ENCODE data around the gene CFDP1. TPM values are rescaled to one million over a fixed set of nuclear protein-coding genes. Genes with fewer than 3 reads are reported as not detected.

Gene CFDP1
- total and polyA plus RNA-seq, 8 donors: 25.8 to 126 (median 60.7) TPM; not detected in 1

- Histone ChIP-seq H3K27ac (peak overlapping the region; percentile 89 to 96 (median 95)), H3K27me3 (peaks cover 0 to 37% (median 7%) of the 10 kb centered on the region in 3 donors), H3K36me3 (no peaks in the 10 kb centered on the region), H3K4me1 (peaks cover 38 to 64% (median 61%) of the 10 kb centered on the region in 4 donors), H3K9me3 (no peaks in the 10 kb centered on the region), H3K4me3 (peak overlapping the region; percentile 71 to 98 (median 95))
- TF ChIP-seq CTCF (IDR thresholded peaks at IDR 0.05) (no peak), POLR2AphosphoS5 (IDR thresholded peaks at IDR 0.05) (peak in 2 of 3 donors; percentile 53), EP300 (IDR thresholded peaks at IDR 0.05) (no peak), POLR2A (IDR thresholded peaks at IDR 0.05) (no peak)
- intact Hi-C loops (cut with DNase I; ENCODE audit: low total_unique reads): no loop called here
- WGBS, 5 donors: 10 to 40% (median 16%) methylated on average over 18 to 62 of the region's 62 CpGs
- DNase-seq: peak; percentile 89 to 92
These were observed 167.2 kb downstream of the CFDP1 start for GRCh38 chr16:75265911-75266701.

GRCh38 chr16:75264999-75265910 is 168.0 kb downstream of the CFDP1 start:
- H3K27ac ChIP-seq: peak overlapping the region; percentile 89 to 96 (median 95)
- H3K4me1 ChIP-seq: peaks cover 38 to 70% (median 65%) of the 10 kb centered on the region in 4 donors
- H3K4me3 ChIP-seq: peak overlapping the region; percentile 71 to 98 (median 95)
- H3K36me3 ChIP-seq: no peaks in the 10 kb centered on the region
- TF ChIP-seq EP300 (IDR thresholded peaks at IDR 0.05): no peak
- no peak for TF ChIP-seq CTCF (IDR thresholded peaks at IDR 0.05)
- TF ChIP-seq POLR2A (IDR thresholded peaks at IDR 0.05): no peak
- no peak for TF ChIP-seq POLR2AphosphoS5 (IDR thresholded peaks at IDR 0.05)
- intact Hi-C loops (cut with DNase I; ENCODE audit: low total_unique reads): no loop called here
- H3K9me3 ChIP-seq: no peaks in the 10 kb centered on the region
- peaks cover 0 to 37% (median 7%) of the 10 kb centered on the region in 3 donors for H3K27me3 ChIP-seq
- DNase-seq: peak; percentile 68 to 82
- 0 to 5% (median 2%) methylated on average over 10 to 74 of the region's 74 CpGs for WGBS, 5 donors

GRCh38 chr16:75264457-75264998 is 168.8 kb downstream of the CFDP1 start:
- H3K4me3 ChIP-seq: peak overlapping the region; percentile 71 to 98 (median 95)
- H3K36me3 ChIP-seq: no peaks in the 10 kb centered on the region
- intact Hi-C loops (cut with DNase I; ENCODE audit: low total_unique reads): no loop called here
- 6 to 31% (median 22%) methylated on average over 6 to 14 of the region's 14 CpGs for WGBS, 5 donors
- peak overlapping the region; percentile 89 to 96 (median 95) for H3K27ac ChIP-seq
- no peaks in the 10 kb centered on the region for H3K9me3 ChIP-seq
- peak in 1 of 2 donors; percentile 85 for DNase-seq
- peaks cover 38 to 70% (median 65%) of the 10 kb centered on the region in 4 donors for H3K4me1 ChIP-seq
- no peak for TF ChIP-seq POLR2AphosphoS5 (IDR thresholded peaks at IDR 0.05)
- TF ChIP-seq CTCF (IDR thresholded peaks at IDR 0.05): no peak
- H3K27me3 ChIP-seq: peaks cover 0 to 37% (median 7%) of the 10 kb centered on the region in 3 donors

- 13 to 42% (median 35%) methylated on average over 4 to 8 of the region's 8 CpGs for WGBS, 5 donors
- intact Hi-C loops (cut with DNase I; ENCODE audit: low total_unique reads): no loop called here
- Histone ChIP-seq H3K27ac (peak overlapping the region; percentile 89 to 96 (median 95)), H3K4me1 (peaks cover 38 to 72% (median 67%) of the 10 kb centered on the region in 4 donors), H3K27me3 (peaks cover 0 to 37% (median 7%) of the 10 kb centered on the region in 3 donors), H3K36me3 (no peaks in the 10 kb centered on the region), H3K4me3 (peak overlapping the region; percentile 71 to 98 (median 95)), H3K9me3 (no peaks in the 10 kb centered on the region)
- peak in 1 of 2 donors; percentile 44 for DNase-seq
- no peak for TF ChIP-seq CTCF (IDR thresholded peaks at IDR 0.05)
- no peak for TF ChIP-seq POLR2AphosphoS5 (IDR thresholded peaks at IDR 0.05)
- TF ChIP-seq EP300 (IDR thresholded peaks at IDR 0.05): no peak
- no peak for TF ChIP-seq POLR2A (IDR thresholded peaks at IDR 0.05)
These were observed 169.3 kb downstream of the CFDP1 start for GRCh38 chr16:75263963-75264445.
